CD4-positive, alpha-beta memory T cell (primary cell): ENCODE results near the gene CCDC107. TPM values are rescaled to one million over a fixed set of nuclear protein-coding genes. Genes with fewer than 3 reads are reported as not detected.

Experiments used
- CTCF ChIA-PET: fragments of 350-600 bp; sonication (Branson Sonifier 250); formaldehyde crosslinking; loops from one replicate; lab custom pipeline; 2021; ENCODE audit warnings: inconsistent platforms; ENCODE audit not compliant: partially characterized antibody; lab: Charles Lee
- POLR2A ChIA-PET: fragments of 350-600 bp; sonication (Branson Sonifier 250); formaldehyde crosslinking; loops from one replicate; lab custom pipeline; 2021; ENCODE audit not compliant: partially characterized antibody; lab: Charles Lee
- DNase-seq, 5 donors: peaks; one replicate each; pipeline versions ENCODE4 v3.0.0 to v3.0.0-alpha.2; 2020 to 2022; ENCODE audit warnings: mixed read lengths in 1 of 5
- H3K27ac ChIP-seq: one replicate; pipeline ENCODE4 v1.7.0; 2013; ENCODE audit warnings: low read depth, low read length
- H3K27me3 ChIP-seq: 2 replicates; pipeline ENCODE4 v1.7.0; 2013; ENCODE audit warnings: mild to moderate bottlenecking, low read length, moderate library complexity; ENCODE audit not compliant: insufficient read depth
- H3K36me3 ChIP-seq: 2 replicates; pipeline ENCODE4 v1.7.0; 2013; ENCODE audit warnings: mild to moderate bottlenecking, low read length, moderate library complexity; ENCODE audit not compliant: insufficient read depth
- H3K4me1 ChIP-seq: 2 replicates; pipeline ENCODE4 v1.7.0; 2013; ENCODE audit warnings: mild to moderate bottlenecking, low read length, moderate library complexity; ENCODE audit not compliant: insufficient read depth
- H3K4me3 ChIP-seq, 2 donors: one replicate each; pipeline ENCODE4 v1.7.0; 2013; ENCODE audit warnings: low read length in 2 of 2, mild to moderate bottlenecking in 1 of 2
- H3K9me3 ChIP-seq, 2 donors: one replicate each; pipeline ENCODE4 v1.7.0; 2013; ENCODE audit warnings: low read length in 2 of 2, control low read depth in 1 of 2; ENCODE audit not compliant: control insufficient read depth in 1 of 2
- H3K27ac Mint-ChIP-seq, 7 donors: one replicate each; pipeline ENCODE4 v1.8.0; 2020 to 2021; ENCODE audit warnings: mixed read lengths in 7 of 7, mild to moderate bottlenecking in 6 of 7, inconsistent platforms in 3 of 7, moderate library complexity in 3 of 7
- H3K27me3 Mint-ChIP-seq, 2 donors: one replicate each; pipeline ENCODE4 v1.8.0; 2020 to 2021; ENCODE audit warnings: mixed read lengths in 2 of 2
- H3K36me3 Mint-ChIP-seq, 2 donors: one replicate each; pipeline ENCODE4 v1.8.0; 2020 to 2021; ENCODE audit warnings: mixed read lengths in 2 of 2, inconsistent platforms in 1 of 2, mild to moderate bottlenecking in 1 of 2
- H3K4me1 Mint-ChIP-seq, 4 donors: one replicate each; pipeline ENCODE4 v1.8.0; 2020 to 2021; ENCODE audit warnings: mixed read lengths in 4 of 4, mild to moderate bottlenecking in 1 of 4
- H3K4me3 Mint-ChIP-seq, 8 donors: one replicate each; pipeline ENCODE4 v1.8.0; 2020 to 2021; ENCODE audit warnings: mixed read lengths in 8 of 8, mild to moderate bottlenecking in 7 of 8, moderate library complexity in 6 of 8, inconsistent platforms in 3 of 8
- H3K9me3 Mint-ChIP-seq, 8 donors: one replicate each; pipeline ENCODE4 v1.8.0; 2020 to 2021; ENCODE audit warnings: mixed read lengths in 8 of 8, mild to moderate bottlenecking in 5 of 8, inconsistent platforms in 3 of 8, moderate library complexity in 1 of 8
- intact Hi-C: fragments of 100-400 bp; cut with micrococcal nuclease; formaldehyde crosslinking; loops from one replicate; pipeline ENCODE4 v1.15.1; 2023
- microRNA-seq: library from miRNA; unstranded; fragments of <30 nt; microRNA quantifications from one replicate; pipeline ENCODE4 v1.2.0, GENCODE V29; 2021; ENCODE audit warnings: borderline replicate concordance, borderline number of aligned reads, borderline microRNAs expressed, mixed read lengths
- polyA plus RNA-seq, 2 donors: library from polyadenylated mRNA; unstranded; fragments of 300-500 nt; fragmentation: Illumina TruSeq; gene quantifications; one replicate each; pipeline ENCODE4 v1.2.3, GENCODE V29; 2021
- total RNA-seq, 2 experiments: library from RNA; stranded (reverse); gene quantifications; one replicate each; pipeline ENCODE4 v1.2.3, GENCODE V29; 2021

The CCDC107 gene
- total and polyA plus RNA-seq, 4 experiments from 2014 or later: 28.4 to 92.5 (median 60.5) TPM

- Mint-ChIP-seq H3K4me1 (peaks cover 0 to 7% (median 2%) of the 10 kb centered on the region in 4 donors), H3K27ac (peak overlapping the region in 3 of 7 donors; percentile 67 to 77 (median 72)), H3K9me3 (no peaks in the 10 kb centered on the region), H3K27me3 (no peaks in the 10 kb centered on the region), H3K4me3 (no peak overlapping the region), H3K36me3 (peaks cover 75 to 90% of the 10 kb centered on the region in 2 donors)
- intact Hi-C loops: no loop called here
- ChIA-PET POLR2A (interaction anchor here (3.1 kb wide), 1 partner anchor 21 kb away, joined by 14 read pairs; no protein-coding TSS in a partner anchor), CTCF (interaction anchor here (1.6 to 6.3 kb wide), 2 partner anchors 13 to 18 kb away, joined by 5 to 62 read pairs; partner anchors contain the start of gene TPM2)
- DNase-seq: no peak
- peaks cover 86% of the 10 kb centered on the region for H3K36me3 ChIP-seq
- H3K4me1 ChIP-seq: no peaks in the 10 kb centered on the region
- H3K27me3 ChIP-seq: no peaks in the 10 kb centered on the region
- no peak overlapping the region for H3K4me3 ChIP-seq
- no peaks in the 10 kb centered on the region for H3K9me3 ChIP-seq
- no peak overlapping the region for H3K27ac ChIP-seq
Measured at GRCh38 chr9:35708146-35708545, 50.1 kb downstream of the CCDC107 start.

- Histone ChIP-seq H3K4me1 (no peaks in the 10 kb centered on the region), H3K27me3 (no peaks in the 10 kb centered on the region), H3K4me3 (no peak overlapping the region), H3K27ac (no peak overlapping the region), H3K36me3 (peaks cover 83% of the 10 kb centered on the region), H3K9me3 (no peaks in the 10 kb centered on the region)
- no peaks in the 10 kb centered on the region for H3K27me3 Mint-ChIP-seq
- ChIA-PET POLR2A (no interaction called here), CTCF (interaction anchor here (1.2 kb wide), 1 partner anchor 15 kb away, joined by 18 read pairs; no protein-coding TSS in a partner anchor)
- peaks cover 0 to 7% (median 1%) of the 10 kb centered on the region in 4 donors for H3K4me1 Mint-ChIP-seq
- DNase-seq: no peak
- H3K27ac Mint-ChIP-seq: peak overlapping the region in 2 of 7 donors; percentile 26 to 44
- no peak overlapping the region for H3K4me3 Mint-ChIP-seq
- H3K36me3 Mint-ChIP-seq: peaks cover 83 to 90% of the 10 kb centered on the region in 2 donors
- H3K9me3 Mint-ChIP-seq: no peaks in the 10 kb centered on the region
- intact Hi-C loops: no loop called here
Measured at GRCh38 chr9:35710818-35711500, 52.9 kb downstream of the CCDC107 start.

Small RNA genes within 50 kb of the gene (microRNA-seq; reads per million reads assigned to microRNA genes)
- not detected for gene MIR6852

Other genes with a start within 250 kb of the CCDC107 start
- under 1 TPM; 0.50 to 0.55 TPM for gene RUSC2, start 168.2 kb upstream of the CCDC107 start, total RNA-seq
- gene RUSC2, start 168.2 kb upstream of the CCDC107 start, polyA plus RNA-seq: under 1 TPM in 1 of 2 donors, not detected in 1; 0.05 TPM
- gene TESK1, start 53.0 kb upstream of the CCDC107 start, total RNA-seq: 10 to 100 TPM; 48.9 to 53.5 TPM
- gene TESK1, start 53.0 kb upstream of the CCDC107 start, polyA plus RNA-seq: 10 to 100 TPM in 1 of 2 donors, 1 to 10 TPM in 1; 3.3 to 17.1 TPM
- 1 to 10 TPM; 4.4 to 6.5 TPM for gene CD72, start 39.9 kb upstream of the CCDC107 start, total RNA-seq
- gene CD72, start 39.9 kb upstream of the CCDC107 start, polyA plus RNA-seq: 1 to 10 TPM; 1.4 to 1.8 TPM
- gene SIT1, start 7.4 kb upstream of the CCDC107 start, total RNA-seq: 10 to 100 TPM; 68.7 to 70.2 TPM
- gene SIT1, start 7.4 kb upstream of the CCDC107 start, polyA plus RNA-seq: 100 to 1,000 TPM; 163 to 231 TPM
- gene RMRP, start 273 bp upstream of the CCDC107 start, total RNA-seq: over 10,000 TPM; 18,678 to 21,585 TPM
- 10 to 100 TPM in 1 of 2 donors, not detected in 1; 54.3 TPM for gene RMRP, start 273 bp upstream of the CCDC107 start, polyA plus RNA-seq
- not detected for gene ARHGEF39, start 6.9 kb downstream of the CCDC107 start, total RNA-seq
- 1 to 10 TPM; 1.0 to 1.1 TPM for gene ARHGEF39, start 6.9 kb downstream of the CCDC107 start, polyA plus RNA-seq
- not detected for gene CA9, start 15.6 kb downstream of the CCDC107 start, total RNA-seq
- not detected for gene CA9, start 15.6 kb downstream of the CCDC107 start, polyA plus RNA-seq
- gene TPM2, start 31.6 kb downstream of the CCDC107 start, total RNA-seq: 10 to 100 TPM; 72.6 to 79.6 TPM
- gene TPM2, start 31.6 kb downstream of the CCDC107 start, polyA plus RNA-seq: under 1 TPM in 1 of 2 donors, not detected in 1; 0.79 TPM
- gene TLN1, start 73.9 kb downstream of the CCDC107 start, total RNA-seq: 100 to 1,000 TPM; 294 to 316 TPM
- gene TLN1, start 73.9 kb downstream of the CCDC107 start, polyA plus RNA-seq: 100 to 1,000 TPM in 1 of 2 donors, 10 to 100 TPM in 1; 13.7 to 137 TPM
- 10 to 100 TPM; 24.8 to 25.6 TPM for gene CREB3, start 74.4 kb downstream of the CCDC107 start, total RNA-seq
- gene CREB3, start 74.4 kb downstream of the CCDC107 start, polyA plus RNA-seq: 10 to 100 TPM; 45.0 to 59.7 TPM
- gene GBA2, start 90.9 kb downstream of the CCDC107 start, total RNA-seq: 10 to 100 TPM; 61.1 to 66.3 TPM
- gene GBA2, start 90.9 kb downstream of the CCDC107 start, polyA plus RNA-seq: 10 to 100 TPM; 16.3 to 27.1 TPM
- gene RGP1, start 91.0 kb downstream of the CCDC107 start, total RNA-seq: 10 to 100 TPM; 31.8 to 33.8 TPM
- gene RGP1, start 91.0 kb downstream of the CCDC107 start, polyA plus RNA-seq: 1 to 10 TPM; 6.1 to 9.9 TPM
- gene MSMP, start 96.0 kb downstream of the CCDC107 start, total RNA-seq: not detected
- 1 to 10 TPM in 1 of 2 donors, not detected in 1; 1.2 TPM for gene MSMP, start 96.0 kb downstream of the CCDC107 start, polyA plus RNA-seq
- gene NPR2, start 133.3 kb downstream of the CCDC107 start, total RNA-seq: 10 to 100 TPM; 15.8 to 15.9 TPM
- gene NPR2, start 133.3 kb downstream of the CCDC107 start, polyA plus RNA-seq: 1 to 10 TPM in 1 of 2 donors, under 1 TPM in 1; 0.97 to 3.3 TPM
- 1 to 10 TPM; 5.6 to 5.7 TPM for gene SPAG8, start 154.0 kb downstream of the CCDC107 start, total RNA-seq
- gene SPAG8, start 154.0 kb downstream of the CCDC107 start, polyA plus RNA-seq: 1 to 10 TPM; 1.0 to 1.7 TPM
- 10 to 100 TPM; 22.9 to 30.2 TPM for gene HINT2, start 156.8 kb downstream of the CCDC107 start, total RNA-seq
- 100 to 1,000 TPM in 1 of 2 donors, 10 to 100 TPM in 1; 75.4 to 111 TPM for gene HINT2, start 156.8 kb downstream of the CCDC107 start, polyA plus RNA-seq
- not detected for gene FAM221B, start 170.4 kb downstream of the CCDC107 start, total RNA-seq
- not detected for gene FAM221B, start 170.4 kb downstream of the CCDC107 start, polyA plus RNA-seq
- gene TMEM8B, start 170.9 kb downstream of the CCDC107 start, total RNA-seq: 10 to 100 TPM in 1 of 2 experiments, 1 to 10 TPM in 1; 7.4 to 10.5 TPM
- 1 to 10 TPM; 2.0 to 2.4 TPM for gene TMEM8B, start 170.9 kb downstream of the CCDC107 start, polyA plus RNA-seq
- gene OR13J1, start 212.1 kb downstream of the CCDC107 start, total RNA-seq: not detected
- not detected for gene OR13J1, start 212.1 kb downstream of the CCDC107 start, polyA plus RNA-seq
- not detected for gene HRCT1, start 247.9 kb downstream of the CCDC107 start, total RNA-seq
- not detected for gene HRCT1, start 247.9 kb downstream of the CCDC107 start, polyA plus RNA-seq